Smooth muscle cell (in vitro differentiated cells): ENCODE data around the gene IL22RA2. TPM values are rescaled to one million over a fixed set of nuclear protein-coding genes. Genes with fewer than 3 reads are reported as not detected.
A peak's percentile ranks its signal among the peaks of the same experiment; 100 is the strongest.

Source experiments
- DNase-seq: peaks from one replicate; lab custom pipeline; 2025; ENCODE audit not compliant: unreplicated experiment; lab: John Stamatoyannopoulos, UW
- H2AFZ ChIP-seq: fragments of 200-600 bp; sonication (generic); 2 replicates; pipeline ENCODE4 v1.6.0; 2016; ENCODE audit warnings: antibody characterized with exemption, low read depth, mild to moderate bottlenecking
- H3F3A ChIP-seq: fragments of 200-600 bp; sonication (generic); 2 replicates; pipeline ENCODE4 v1.6.0; 2017; ENCODE audit warnings: antibody characterized with exemption, low read depth
- H3K27ac ChIP-seq: fragments of 200-600 bp; sonication (generic); 2 replicates; pipeline ENCODE4 v1.5.1; 2016; ENCODE audit warnings: low read depth, mild to moderate bottlenecking
- H3K27me3 ChIP-seq: fragments of 200-600 bp; sonication (generic); 2 replicates; pipeline ENCODE4 v1.6.1; 2016; ENCODE audit warnings: low read depth, mild to moderate bottlenecking
- H3K36me3 ChIP-seq: fragments of 200-600 bp; sonication (generic); 2 replicates; pipeline ENCODE4 v1.5.1; 2016; ENCODE audit warnings: low read depth
- H3K4me1 ChIP-seq: fragments of 200-600 bp; sonication (generic); 2 replicates; pipeline ENCODE4 v1.5.1; 2016; ENCODE audit warnings: low read depth
- H3K4me2 ChIP-seq: fragments of 200-600 bp; sonication (generic); 2 replicates; pipeline ENCODE4 v1.6.0; 2016; ENCODE audit warnings: mild to moderate bottlenecking
- H3K4me3 ChIP-seq: fragments of 200-600 bp; sonication (generic); 2 replicates; pipeline ENCODE4 v1.5.1; 2016; ENCODE audit warnings: mild to moderate bottlenecking
- H3K79me2 ChIP-seq: fragments of 200-600 bp; sonication (generic); 2 replicates; pipeline ENCODE4 v1.6.0; 2016; ENCODE audit warnings: low read depth, mild to moderate bottlenecking
- H3K9ac ChIP-seq: fragments of 200-600 bp; sonication (generic); 2 replicates; pipeline ENCODE4 v1.6.0; 2016; ENCODE audit warnings: low read depth
- H3K9me3 ChIP-seq: fragments of 200-600 bp; sonication (generic); replicated peaks from 2 replicates; pipeline ENCODE4 v1.5.1; 2016; ENCODE audit warnings: low read depth
- H4K20me1 ChIP-seq: fragments of 200-600 bp; sonication (generic); 2 replicates; pipeline ENCODE4 v1.6.0; 2016; ENCODE audit warnings: low read depth
- WGBS: methylation state at CpG from one replicate; pipeline ENCODE4 v1.1.7; 2016; ENCODE audit warnings: low lambda C conversion rate; 5-methylcytosine and 5-hydroxymethylcytosine counted together
- polyA plus RNA-seq: library from polyadenylated mRNA; unstranded; fragments of >200 nt; fragmentation: Nextera tagmentation; extraction: Ambion mirVana; gene quantifications from 2 replicates; pipeline ENCODE4 v1.2.1, GENCODE V29; 2016
- total RNA-seq: library from RNA; depleted of rRNA; stranded (reverse); fragments of >200 nt; gene quantifications from 2 replicates; pipeline ENCODE4 v1.2.3, GENCODE V29; 2014
- TF ChIP-seq, protein P1 (sequence below): fragments of 200-600 bp; sonication (generic); IDR thresholded peaks from 2 replicates; pipeline ENCODE4 v1.5.1; 2017; ENCODE audit warnings: borderline replicate concordance, mild to moderate bottlenecking, antibody characterized with exemption; ENCODE audit not compliant: insufficient read depth, poor library complexity, severe bottlenecking

The IL22RA2 gene
- total and polyA plus RNA-seq, 2 experiments from 2014 or later = not detected

GRCh38 chr6:137218917-137219663 lies 45.6 kb upstream of the IL22RA2 start, which contains the start of gene IFNGR1:
Gene IFNGR1 (minus strand): TSS chr6:137219385. CDS start chr6:137219327, 58 bp downstream.
- Histone ChIP-seq H3F3A (no peaks in the 10 kb centered on the region), H3K4me2 (peak within 1 kb of the TSS; percentile 87), H3K9me3 (no peaks in the 10 kb centered on the region), H3K79me2 (peaks cover 48% of the 10 kb centered on the region), H4K20me1 (peaks cover 43% of the 10 kb centered on the region), H2AFZ (peak within 1 kb of the TSS; percentile 89), H3K4me3 (peak within 1 kb of the TSS; percentile 81), H3K27me3 (no peaks in the 10 kb centered on the region), H3K27ac (peak within 1 kb of the TSS; percentile 96), H3K9ac (peak within 1 kb of the TSS; percentile 97), H3K36me3 (no peaks in the 10 kb centered on the region), H3K4me1 (peaks cover 13% of the 10 kb centered on the region)
- TF ChIP-seq, protein P1, sequence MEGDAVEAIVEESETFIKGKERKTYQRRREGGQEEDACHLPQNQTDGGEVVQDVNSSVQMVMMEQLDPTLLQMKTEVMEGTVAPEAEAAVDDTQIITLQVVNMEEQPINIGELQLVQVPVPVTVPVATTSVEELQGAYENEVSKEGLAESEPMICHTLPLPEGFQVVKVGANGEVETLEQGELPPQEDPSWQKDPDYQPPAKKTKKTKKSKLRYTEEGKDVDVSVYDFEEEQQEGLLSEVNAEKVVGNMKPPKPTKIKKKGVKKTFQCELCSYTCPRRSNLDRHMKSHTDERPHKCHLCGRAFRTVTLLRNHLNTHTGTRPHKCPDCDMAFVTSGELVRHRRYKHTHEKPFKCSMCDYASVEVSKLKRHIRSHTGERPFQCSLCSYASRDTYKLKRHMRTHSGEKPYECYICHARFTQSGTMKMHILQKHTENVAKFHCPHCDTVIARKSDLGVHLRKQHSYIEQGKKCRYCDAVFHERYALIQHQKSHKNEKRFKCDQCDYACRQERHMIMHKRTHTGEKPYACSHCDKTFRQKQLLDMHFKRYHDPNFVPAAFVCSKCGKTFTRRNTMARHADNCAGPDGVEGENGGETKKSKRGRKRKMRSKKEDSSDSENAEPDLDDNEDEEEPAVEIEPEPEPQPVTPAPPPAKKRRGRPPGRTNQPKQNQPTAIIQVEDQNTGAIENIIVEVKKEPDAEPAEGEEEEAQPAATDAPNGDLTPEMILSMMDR = no peak
- WGBS = under 1% methylated on average over 48 of the region's 64 CpGs
- DNase-seq = peak; percentile 76

GRCh38 chr6:137218473-137218916 lies 45.1 kb upstream of the IL22RA2 start:
- H4K20me1 ChIP-seq = peaks cover 49% of the 10 kb centered on the region
- no peaks in the 10 kb centered on the region for H3K27me3 ChIP-seq
- 1% methylated on average over 13 of the region's 13 CpGs for WGBS
- H2AFZ ChIP-seq = peak overlapping the region; percentile 89
- peak overlapping the region; percentile 97 for H3K9ac ChIP-seq
- peaks cover 13% of the 10 kb centered on the region for H3K4me1 ChIP-seq
- DNase-seq = no peak
- peaks cover 54% of the 10 kb centered on the region for H3K79me2 ChIP-seq
- H3K27ac ChIP-seq = peak overlapping the region; percentile 96
- TF ChIP-seq, protein P1 = no peak
- H3K9me3 ChIP-seq = no peaks in the 10 kb centered on the region
- H3K4me2 ChIP-seq = peak overlapping the region; percentile 87
- H3K4me3 ChIP-seq = peak overlapping the region; percentile 81
- H3F3A ChIP-seq = no peaks in the 10 kb centered on the region
- no peaks in the 10 kb centered on the region for H3K36me3 ChIP-seq

GRCh38 chr6:137217801-137218472 lies 44.5 kb upstream of the IL22RA2 start:
- Histone ChIP-seq H2AFZ (no peak overlapping the region), H3K27ac (peak overlapping the region; percentile 96), H3K4me2 (peak overlapping the region; percentile 87), H3K36me3 (no peaks in the 10 kb centered on the region), H3K9ac (peak overlapping the region; percentile 97), H3K79me2 (peaks cover 60% of the 10 kb centered on the region), H3K4me3 (peak overlapping the region; percentile 81), H3F3A (no peaks in the 10 kb centered on the region), H3K9me3 (no peaks in the 10 kb centered on the region), H3K4me1 (peaks cover 13% of the 10 kb centered on the region), H3K27me3 (no peaks in the 10 kb centered on the region), H4K20me1 (peaks cover 54% of the 10 kb centered on the region)
- no peak for DNase-seq
- 58% methylated on average over 12 of the region's 12 CpGs for WGBS
- TF ChIP-seq, protein P1 = no peak
